ENCODE results near the gene STARD10. TPM values are rescaled to one million over a fixed set of nuclear protein-coding genes. Genes with fewer than 3 reads are reported as not detected.

The STARD10 gene
- total RNA-seq, 1 experiment from 2014 or later: 58.4 TPM

- Histone ChIP-seq H3K36me3 (ENCODE audit: control insufficient read depth in 1 of 2, insufficient read depth in 2 of 2, low read length in 2 of 2) (0 out of 4 replicates have a peak, but pooled peaks cover 0 to 2% of the 10 kb centered on the region in 2 experiments), H3K79me2 (ENCODE audit: insufficient read depth, low read length) (no peaks in the 10 kb centered on the region), H3K9ac (ENCODE audit: low read length) (no peak overlapping the region), H3K27me3 (ENCODE audit: insufficient read depth, low read length) (no peaks in the 10 kb centered on the region), H3K9me3 (ENCODE audit: control insufficient read depth in 1 of 2, insufficient read depth in 1 of 2, low read depth in 1 of 2, low read length in 2 of 2) (no peaks in the 10 kb centered on the region), H3K4me3 (replicated peaks in 1 of 2; ENCODE audit: low read depth in 1 of 2, low read length in 2 of 2) (no peak overlapping the region), H4K20me1 (ENCODE audit: insufficient read depth) (no peaks in the 10 kb centered on the region), H3K9me2 (ENCODE audit: insufficient read depth) (no peaks in the 10 kb centered on the region), H3K4me1 (ENCODE audit: control insufficient read depth in 1 of 2, insufficient read depth in 2 of 2, low read length in 2 of 2) (no peaks in the 10 kb centered on the region), H3K27ac (ENCODE audit: low read depth, low read length) (no peak overlapping the region), H3K4me2 (ENCODE audit: low read length) (no peak overlapping the region), H2AFZ (ENCODE audit: low read depth, low read length, poor library complexity, severe bottlenecking) (no peak overlapping the region)
- RAD21 ChIA-PET (ENCODE audit: low non-redundant PET in 1 of 2, low total read pairs in 2 of 2, uncharacterized antibody in 2 of 2, unreplicated experiment in 2 of 2): no interaction called here
- CTCF ChIA-PET: no interaction called here
- POLR2A ChIA-PET: no interaction called here
- BruUV-seq (replicated peaks): no TSS peak
- DNase-seq (ENCODE audit: low read depth, low spot score) (no peak), ATAC-seq (no peak)
- intact Hi-C loops (cut with micrococcal nuclease): no loop called here
- TF ChIP-seq ATF3 (IDR thresholded peaks at IDR 0.05) (no peak), CBX3 (IDR thresholded peaks at IDR 0.05; ENCODE audit: low read depth) (no peak), ELF1 (IDR thresholded peaks at IDR 0.05; ENCODE audit: borderline replicate concordance, low read depth) (no peak), EZH2 (IDR thresholded peaks at IDR 0.05) (no peak), RAD21 (IDR thresholded peaks at IDR 0.05; ENCODE audit: low read depth) (no peak), EGR1 (IDR thresholded peaks at IDR 0.05; ENCODE audit: low read depth) (no peak), POLR2A (IDR thresholded peaks at IDR 0.05; ENCODE audit: borderline replicate concordance, extremely low read depth, insufficient read depth, insufficient read length) (no peak), POLR2AphosphoS5 (IDR thresholded peaks at IDR 0.05; ENCODE audit: low read depth, low read length) (no peak), MAX (IDR thresholded peaks at IDR 0.05) (no peak)
These were observed 35.0 kb downstream of the STARD10 start for GRCh38 chr11:72758690-72759389.

- intact Hi-C loops (cut with micrococcal nuclease): no loop called here
- Histone ChIP-seq H3K27me3 (ENCODE audit: insufficient read depth, low read length) (no peaks in the 10 kb centered on the region), H3K4me1 (ENCODE audit: control insufficient read depth in 1 of 2, insufficient read depth in 2 of 2, low read length in 2 of 2) (peaks cover 0 to under 1% of the 10 kb centered on the region in 2 experiments; a peak in 2 of 4 replicates), H3K9ac (ENCODE audit: low read length) (no peak overlapping the region), H4K20me1 (ENCODE audit: insufficient read depth) (no peaks in the 10 kb centered on the region), H3K9me3 (ENCODE audit: control insufficient read depth in 1 of 2, insufficient read depth in 1 of 2, low read depth in 1 of 2, low read length in 2 of 2) (no peaks in the 10 kb centered on the region), H3K27ac (ENCODE audit: low read depth, low read length) (no peak overlapping the region), H3K36me3 (ENCODE audit: control insufficient read depth in 1 of 2, insufficient read depth in 2 of 2, low read length in 2 of 2) (0 out of 4 replicates have a peak, but pooled peaks cover 0 to 2% of the 10 kb centered on the region in 2 experiments), H3K4me2 (ENCODE audit: low read length) (no peak overlapping the region), H3K4me3 (replicated peaks in 1 of 2; ENCODE audit: low read depth in 1 of 2, low read length in 2 of 2) (no peak overlapping the region), H3K9me2 (ENCODE audit: insufficient read depth) (no peaks in the 10 kb centered on the region), H2AFZ (ENCODE audit: low read depth, low read length, poor library complexity, severe bottlenecking) (no peak overlapping the region), H3K79me2 (ENCODE audit: insufficient read depth, low read length) (no peaks in the 10 kb centered on the region)
- no TSS peak for BruUV-seq (replicated peaks)
- ATAC-seq: no peak
- no peak for DNase-seq (ENCODE audit: low read depth, low spot score)
- RAD21 ChIA-PET (ENCODE audit: low non-redundant PET in 1 of 2, low total read pairs in 2 of 2, uncharacterized antibody in 2 of 2, unreplicated experiment in 2 of 2): no interaction called here
- CTCF ChIA-PET: no interaction called here
- no peak for TF ChIP-seq CBX3 (IDR thresholded peaks at IDR 0.05; ENCODE audit: low read depth)
- TF ChIP-seq MAX (IDR thresholded peaks at IDR 0.05): no peak
- TF ChIP-seq YY1 (IDR thresholded peaks at IDR 0.05; ENCODE audit: extremely low read depth, insufficient replicate concordance, low read depth, low read length): no peak
- no peak for TF ChIP-seq CEBPB (IDR thresholded peaks at IDR 0.05; ENCODE audit: low read depth)
- no peak for TF ChIP-seq EZH2phosphoT487 (IDR thresholded peaks at IDR 0.05; ENCODE audit: borderline replicate concordance)
- no peak for TF ChIP-seq ZNF274 (IDR thresholded peaks at IDR 0.05; ENCODE audit: low read depth, low read length)
- TF ChIP-seq ELF1 (IDR thresholded peaks at IDR 0.05; ENCODE audit: borderline replicate concordance, low read depth): no peak
- TF ChIP-seq FOSL1 (IDR thresholded peaks at IDR 0.05; ENCODE audit: low read depth): no peak
- TF ChIP-seq POLR2A (IDR thresholded peaks at IDR 0.05; ENCODE audit: borderline replicate concordance, extremely low read depth, insufficient read depth, insufficient read length): no peak
- TF ChIP-seq EZH2 (IDR thresholded peaks at IDR 0.05): no peak
- TF ChIP-seq ATF3 (IDR thresholded peaks at IDR 0.05): no peak
- TF ChIP-seq JUND (IDR thresholded peaks at IDR 0.05): no peak
- TF ChIP-seq SRF (IDR thresholded peaks at IDR 0.05; ENCODE audit: low read depth): no peak
- no peak for TF ChIP-seq EGR1 (IDR thresholded peaks at IDR 0.05; ENCODE audit: low read depth)
- POLR2A ChIA-PET: no interaction called here
These were observed 35.5 kb downstream of the STARD10 start for GRCh38 chr11:72758304-72758689.

Measured in HCT116 (cell line).